HG02642 (cell line): ENCODE results near the gene CD81.

Source experiments
- ATAC-seq: cut with Tn5 transposase; IDR thresholded peaks from one replicate; pipeline ENCODE4 v1.9.1; 2021; ENCODE audit warnings: mild to moderate bottlenecking; ENCODE audit not compliant: unreplicated experiment, poor library complexity

The CD81 gene

DNA sequence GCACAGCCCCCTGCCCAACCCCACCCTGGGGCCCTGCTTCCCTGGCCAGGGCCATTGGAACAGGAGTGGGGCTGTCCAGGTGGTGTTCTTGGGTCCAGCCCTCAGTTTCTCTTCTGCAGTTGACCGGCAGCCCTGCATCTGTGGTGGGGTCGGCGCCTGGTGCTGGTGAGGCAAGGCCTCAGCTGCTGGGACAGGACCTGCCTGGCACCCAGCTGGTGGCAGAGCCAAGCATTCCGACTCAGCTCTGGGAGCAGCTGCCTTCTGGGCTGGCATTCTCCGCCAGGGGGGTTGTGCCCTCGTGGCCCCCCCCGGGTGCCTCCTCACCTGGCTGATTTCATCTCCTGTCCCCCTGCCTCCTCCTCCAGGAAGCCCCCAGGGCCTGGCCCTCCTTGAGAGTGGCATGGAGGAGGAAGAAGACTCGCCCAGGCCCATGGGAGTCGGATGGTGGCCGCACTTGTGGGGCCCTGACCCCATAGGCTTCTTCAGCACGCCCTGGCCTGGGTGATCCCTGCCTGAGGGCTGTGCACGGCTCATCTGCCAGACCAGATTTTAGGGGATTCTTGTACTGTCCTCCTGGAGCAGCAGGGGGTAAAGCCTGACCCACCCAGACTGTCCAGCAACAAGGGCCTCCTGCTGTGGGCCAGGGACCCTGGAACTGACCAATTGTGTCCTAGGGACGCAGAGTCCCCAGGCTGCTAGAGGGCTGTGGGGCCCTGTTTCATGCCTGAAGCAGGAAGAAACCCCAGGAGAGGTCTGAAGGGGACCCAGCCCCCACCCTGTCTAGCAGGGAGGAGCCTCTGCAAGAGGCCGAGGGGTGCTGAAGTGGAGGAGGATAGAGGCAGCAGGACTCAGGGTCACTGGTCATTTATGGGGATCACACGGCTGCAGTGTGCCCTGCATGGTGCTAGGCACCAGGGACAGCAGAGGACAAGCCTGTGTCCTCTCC lies 11.6 kb downstream of the CD81 start:
- no peak for ATAC-seq

DNA sequence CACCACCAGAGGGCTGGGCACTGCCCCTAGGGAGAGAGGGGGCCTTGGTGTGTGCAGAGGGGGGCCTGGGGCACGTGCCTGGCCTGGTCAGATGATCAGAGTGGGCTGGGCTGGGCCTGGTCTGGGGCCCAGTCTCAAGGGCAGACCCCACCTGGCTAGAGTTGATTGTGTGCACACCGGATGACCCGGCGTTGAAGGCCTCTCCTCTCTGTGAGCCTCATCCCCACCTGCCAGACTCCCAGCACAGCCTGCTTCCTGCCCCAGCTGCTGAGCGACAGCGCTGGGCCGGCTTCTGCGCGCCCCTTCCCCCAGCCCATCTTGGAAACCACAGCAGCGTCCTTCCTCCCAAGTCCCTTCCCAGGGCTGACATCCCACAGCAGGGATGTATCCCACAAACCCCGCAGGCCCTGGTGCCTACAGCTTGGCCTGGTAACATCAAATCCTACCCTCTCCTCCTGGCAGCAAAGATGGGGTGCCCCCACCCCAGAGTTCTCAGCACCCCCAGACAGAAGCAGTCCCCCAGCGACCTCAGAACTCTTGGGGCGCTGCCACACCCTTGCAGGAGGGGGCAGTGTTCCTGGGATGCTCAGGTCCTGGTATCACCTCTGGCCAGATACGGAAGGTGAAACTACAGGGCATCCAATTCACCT lies 12.4 kb downstream of the CD81 start:
- no peak for ATAC-seq

DNA sequence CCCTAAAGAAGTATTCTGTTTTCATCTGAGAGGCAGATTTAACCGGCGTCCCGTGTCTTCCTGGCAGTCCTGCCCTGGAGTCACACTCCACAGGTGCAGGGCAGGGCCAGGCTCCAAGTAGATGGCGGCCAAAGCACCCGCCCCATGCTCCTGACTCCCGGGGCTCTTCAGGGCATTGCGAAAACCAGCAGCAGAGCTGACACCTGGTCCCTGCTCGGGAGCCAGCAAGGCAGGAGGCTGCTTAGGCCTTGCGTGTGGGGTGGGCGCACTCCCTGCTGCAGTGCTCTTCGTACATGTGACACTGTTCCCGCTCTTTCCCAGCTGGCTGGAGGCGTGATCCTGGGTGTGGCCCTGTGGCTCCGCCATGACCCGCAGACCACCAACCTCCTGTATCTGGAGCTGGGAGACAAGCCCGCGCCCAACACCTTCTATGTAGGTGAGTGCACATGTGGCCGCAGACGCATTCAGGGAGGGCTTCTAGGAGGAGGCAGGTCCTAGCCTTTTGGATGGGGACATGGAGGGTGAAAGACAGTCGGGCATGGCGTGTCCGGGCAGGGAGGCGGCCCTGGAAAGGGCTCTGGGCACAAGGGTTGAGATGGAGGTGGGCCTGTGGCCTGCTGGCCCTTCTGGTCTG lies 13.1 kb downstream of the CD81 start:
- no peak for ATAC-seq

DNA sequence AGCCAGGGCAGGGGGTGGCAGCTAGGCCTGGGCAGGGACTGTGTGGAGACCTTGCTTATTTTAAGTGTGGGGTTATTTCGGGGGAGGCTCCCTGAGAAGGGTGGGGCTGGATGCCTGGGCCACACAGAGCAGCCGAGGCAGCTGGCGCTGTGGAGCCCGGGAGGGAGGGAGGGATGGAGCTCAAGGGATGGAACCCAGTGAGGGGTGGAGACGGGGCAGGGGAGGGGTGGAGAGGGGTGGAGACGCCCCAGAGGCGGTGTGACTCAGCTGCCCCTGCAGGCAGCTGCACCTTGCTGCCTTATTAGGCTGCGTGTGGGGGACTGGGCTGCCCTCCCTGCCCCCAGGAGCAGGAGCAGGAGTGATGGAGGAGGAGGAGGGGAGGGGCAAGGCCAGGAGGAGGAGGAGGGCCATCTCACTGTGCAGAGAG lies 13.6 kb downstream of the CD81 start:
- no peak for ATAC-seq

DNA sequence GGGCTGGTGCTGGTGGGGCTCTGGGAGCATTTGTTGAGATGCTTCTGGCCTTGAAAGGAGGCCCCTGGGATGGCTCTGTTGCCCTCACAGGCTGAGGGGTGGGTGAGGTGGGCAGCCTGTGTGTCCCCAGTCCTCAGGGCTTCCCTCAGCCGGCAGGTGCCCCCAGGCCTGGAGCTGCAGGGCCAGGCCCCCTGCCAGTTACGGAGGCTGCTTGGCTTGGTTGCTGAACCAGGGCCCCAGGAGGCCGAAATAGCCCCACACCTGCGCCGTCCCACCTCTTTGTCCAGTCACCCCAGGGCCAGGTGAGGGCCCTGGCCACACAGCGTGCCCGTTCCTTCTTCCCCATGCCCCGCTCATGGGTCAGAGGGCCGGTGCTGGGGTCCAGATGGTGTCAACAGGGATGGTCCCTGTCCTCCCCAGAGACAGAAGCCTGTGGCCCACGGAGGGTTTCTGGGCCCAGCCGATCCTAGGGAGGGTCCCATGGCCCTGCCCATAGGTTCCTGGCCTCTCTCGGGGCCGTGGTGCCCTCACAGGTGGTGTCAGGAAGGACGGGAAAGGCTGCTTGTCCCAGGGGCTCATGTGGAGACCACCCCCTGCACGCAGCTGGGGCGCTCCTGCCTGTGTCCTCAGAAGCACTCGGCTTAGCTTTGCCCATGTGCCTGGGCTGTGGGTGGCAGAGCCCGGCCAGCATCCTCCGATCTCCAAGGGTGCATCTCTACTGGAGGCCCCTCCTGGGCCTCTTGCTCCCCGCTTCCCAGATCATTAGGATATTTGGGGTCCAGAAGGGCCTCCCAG lies 14.3 kb downstream of the CD81 start:
- ATAC-seq: no peak

DNA sequence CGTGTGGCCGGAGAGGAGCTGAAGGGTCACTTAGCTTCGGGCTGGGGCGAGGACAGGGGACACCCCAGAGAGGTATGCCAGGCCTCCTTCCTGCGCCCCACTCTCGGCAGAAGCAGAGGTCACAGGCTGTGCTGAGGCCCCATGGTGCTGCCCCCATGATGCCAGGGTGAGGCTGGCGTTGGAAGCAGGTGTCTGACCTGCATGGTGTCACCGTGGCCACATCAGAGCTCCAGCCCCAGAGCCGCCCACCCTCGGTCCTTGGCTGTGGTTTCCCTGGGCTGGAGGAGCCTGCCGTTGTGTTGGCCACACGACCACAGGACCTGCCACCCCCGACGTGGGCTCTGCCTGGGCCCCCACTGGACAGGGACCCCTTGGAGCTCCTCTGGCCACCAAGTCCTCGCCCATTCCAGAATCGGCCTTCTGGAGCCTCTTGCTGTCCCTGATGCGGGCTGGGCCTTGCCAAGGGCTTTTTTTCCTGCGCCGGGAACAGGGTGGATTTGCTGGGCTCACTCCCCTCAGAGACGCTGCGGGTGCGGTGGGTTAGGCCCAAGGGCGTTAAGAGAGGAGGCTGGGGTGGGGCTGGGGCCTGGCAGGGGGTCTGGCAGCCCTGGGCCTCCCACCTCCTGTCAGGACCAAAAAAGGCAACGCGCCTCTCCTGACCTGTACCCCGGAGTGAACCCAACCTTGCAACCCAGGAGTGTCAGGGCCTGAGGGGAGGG lies 15.3 kb downstream of the CD81 start:
- no peak for ATAC-seq

DNA sequence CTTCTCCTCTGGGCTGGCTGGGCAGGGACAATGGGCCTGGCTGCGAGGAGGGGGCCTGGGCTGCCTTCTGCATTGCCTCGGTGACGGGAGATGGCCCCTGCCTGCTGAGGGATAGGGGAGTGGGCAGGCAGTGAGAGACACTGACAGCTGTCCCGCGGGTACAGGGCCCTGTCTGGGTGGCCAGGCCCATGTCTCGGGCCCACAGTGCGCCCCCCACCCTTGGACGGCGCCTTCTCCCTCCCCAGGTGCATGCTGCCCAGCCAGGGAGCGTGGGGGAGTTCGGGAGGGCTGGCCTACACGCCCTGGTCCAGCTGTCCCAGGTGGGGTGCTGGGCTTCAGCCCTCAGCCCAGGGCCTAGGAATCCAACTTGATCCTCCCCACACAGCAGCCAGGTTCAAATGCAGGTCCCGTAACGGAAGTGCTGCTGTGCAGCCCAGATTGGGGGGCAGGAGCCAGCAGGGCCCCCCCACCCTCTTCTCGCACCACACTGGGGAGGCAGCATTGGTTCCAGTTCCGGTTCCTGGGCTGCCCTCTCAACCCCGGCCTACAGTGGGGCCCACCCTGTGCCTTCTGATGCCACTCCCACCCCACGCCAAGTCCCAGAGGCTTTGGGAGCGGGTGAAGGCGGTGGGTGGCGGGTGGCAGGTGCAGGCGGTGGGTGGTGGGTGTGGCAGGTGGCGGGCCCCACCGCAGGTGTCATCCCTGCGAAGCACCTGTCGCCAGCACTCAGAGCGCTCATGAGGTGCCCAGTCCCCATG lies 16.2 kb downstream of the CD81 start:
- ATAC-seq: no peak

DNA sequence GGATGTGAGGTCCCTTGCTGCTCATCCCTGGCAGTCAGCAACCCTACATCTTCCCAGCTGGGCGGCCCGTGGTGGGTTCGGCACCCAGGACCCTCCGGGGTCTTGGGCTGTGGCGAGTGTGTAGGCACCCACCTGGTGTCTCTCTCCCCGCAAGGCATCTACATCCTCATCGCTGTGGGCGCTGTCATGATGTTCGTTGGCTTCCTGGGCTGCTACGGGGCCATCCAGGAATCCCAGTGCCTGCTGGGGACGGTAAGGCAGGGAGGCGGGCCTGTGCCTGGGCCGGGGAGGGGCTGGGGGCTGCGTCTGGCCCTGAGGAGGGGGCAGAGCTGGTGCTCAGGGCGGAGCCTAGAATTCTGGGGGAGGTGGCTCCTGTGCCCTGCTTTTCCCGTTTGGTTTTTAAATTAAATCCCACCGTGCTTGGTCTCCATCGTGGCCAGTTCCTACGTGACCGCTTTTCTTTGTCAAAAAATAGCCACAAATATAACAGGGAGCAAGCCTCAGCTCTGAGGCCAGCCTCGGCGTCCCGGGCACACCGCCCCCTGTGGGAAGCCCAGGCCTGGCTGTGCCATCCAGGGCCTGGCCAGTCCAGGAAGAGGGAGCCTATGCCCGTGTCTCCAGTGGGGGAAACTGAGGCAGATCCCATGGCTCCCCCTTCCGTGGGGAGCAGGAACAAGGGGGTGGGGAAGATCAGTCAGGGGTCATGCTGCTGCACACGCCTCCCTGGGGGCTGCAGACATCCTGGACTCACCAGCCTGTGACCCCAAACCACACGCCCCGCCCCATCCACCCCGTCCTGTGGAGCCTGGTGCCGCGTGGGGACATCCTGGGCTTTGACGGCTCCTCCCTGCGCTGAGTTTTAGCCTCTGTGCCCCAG lies 17.1 kb downstream of the CD81 start:
- no peak for ATAC-seq

DNA sequence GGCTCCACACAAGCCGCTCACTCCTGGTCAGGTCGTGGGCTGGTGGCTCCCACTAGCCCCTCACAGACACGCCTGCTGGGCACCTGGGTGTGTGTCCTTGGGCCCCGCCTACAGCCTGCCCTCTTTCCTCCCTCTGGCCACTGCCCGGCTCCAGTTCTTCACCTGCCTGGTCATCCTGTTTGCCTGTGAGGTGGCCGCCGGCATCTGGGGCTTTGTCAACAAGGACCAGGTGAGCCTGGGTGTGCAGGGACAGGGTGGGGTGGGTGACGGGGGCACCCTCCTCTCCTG lies 17.7 kb downstream of the CD81 start:
- no peak for ATAC-seq

DNA sequence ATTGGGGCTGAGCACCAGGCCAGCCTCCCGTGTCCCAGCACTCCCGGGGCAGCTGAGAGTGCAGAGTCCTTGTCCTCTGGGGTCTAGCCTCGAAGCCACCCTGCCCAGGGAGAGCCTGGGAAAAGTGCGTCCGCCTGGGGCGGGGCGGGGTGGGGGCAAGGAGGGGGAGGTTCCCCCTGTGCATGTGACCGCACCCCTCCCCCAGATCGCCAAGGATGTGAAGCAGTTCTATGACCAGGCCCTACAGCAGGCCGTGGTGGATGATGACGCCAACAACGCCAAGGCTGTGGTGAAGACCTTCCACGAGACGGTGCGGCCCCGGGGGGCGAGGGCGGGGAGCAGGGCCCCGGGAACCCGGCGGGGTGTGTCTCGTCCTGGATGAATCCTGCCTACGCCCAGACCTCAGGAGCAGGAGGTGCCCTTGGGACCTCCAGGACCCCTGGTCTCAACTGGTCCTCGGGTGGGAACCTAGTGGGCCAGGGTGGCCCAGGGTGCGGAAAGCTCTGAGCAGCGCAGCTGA lies 18.2 kb downstream of the CD81 start:
- no peak for ATAC-seq

DNA sequence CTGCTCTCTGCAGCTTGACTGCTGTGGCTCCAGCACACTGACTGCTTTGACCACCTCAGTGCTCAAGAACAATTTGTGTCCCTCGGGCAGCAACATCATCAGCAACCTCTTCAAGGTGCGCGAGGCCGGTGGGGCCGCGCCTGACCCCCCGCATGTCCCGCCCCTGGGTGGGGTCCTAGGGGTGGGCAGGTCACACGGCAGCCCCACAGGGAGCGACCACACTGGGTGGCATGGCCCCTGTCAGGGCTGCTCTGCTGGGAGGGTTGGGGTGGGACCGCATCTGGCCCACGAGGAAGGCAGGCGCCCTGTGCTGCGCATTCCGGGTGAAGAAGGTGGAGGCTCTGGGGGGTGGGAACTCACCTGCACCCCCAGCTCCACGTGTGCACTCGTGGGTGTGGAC lies 18.7 kb downstream of the CD81 start:
- no peak for ATAC-seq

DNA sequence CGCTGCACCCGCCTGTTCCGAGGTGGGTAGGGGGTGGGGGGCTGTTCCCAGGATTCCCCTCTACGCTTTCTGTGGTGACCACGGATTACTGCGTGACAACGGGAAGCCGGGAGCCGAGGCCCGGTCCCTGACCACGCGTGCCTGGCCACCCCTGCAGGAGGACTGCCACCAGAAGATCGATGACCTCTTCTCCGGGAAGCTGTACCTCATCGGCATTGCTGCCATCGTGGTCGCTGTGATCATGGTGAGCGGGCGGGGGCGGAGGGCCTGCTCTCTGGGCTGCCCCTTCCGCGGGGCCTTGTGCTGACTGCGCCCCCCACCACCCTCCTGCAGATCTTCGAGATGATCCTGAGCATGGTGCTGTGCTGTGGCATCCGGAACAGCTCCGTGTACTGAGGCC lies 19.4 kb downstream of the CD81 start:
- no peak for ATAC-seq

DNA sequence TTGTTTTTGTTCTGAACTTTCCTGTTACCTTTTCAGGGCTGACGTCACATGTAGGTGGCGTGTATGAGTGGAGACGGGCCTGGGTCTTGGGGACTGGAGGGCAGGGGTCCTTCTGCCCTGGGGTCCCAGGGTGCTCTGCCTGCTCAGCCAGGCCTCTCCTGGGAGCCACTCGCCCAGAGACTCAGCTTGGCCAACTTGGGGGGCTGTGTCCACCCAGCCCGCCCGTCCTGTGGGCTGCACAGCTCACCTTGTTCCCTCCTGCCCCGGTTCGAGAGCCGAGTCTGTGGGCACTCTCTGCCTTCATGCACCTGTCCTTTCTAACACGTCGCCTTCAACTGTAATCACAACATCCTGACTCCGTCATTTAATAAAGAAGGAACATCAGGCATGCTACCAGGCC lies 19.9 kb downstream of the CD81 start:
- no peak for ATAC-seq

DNA sequence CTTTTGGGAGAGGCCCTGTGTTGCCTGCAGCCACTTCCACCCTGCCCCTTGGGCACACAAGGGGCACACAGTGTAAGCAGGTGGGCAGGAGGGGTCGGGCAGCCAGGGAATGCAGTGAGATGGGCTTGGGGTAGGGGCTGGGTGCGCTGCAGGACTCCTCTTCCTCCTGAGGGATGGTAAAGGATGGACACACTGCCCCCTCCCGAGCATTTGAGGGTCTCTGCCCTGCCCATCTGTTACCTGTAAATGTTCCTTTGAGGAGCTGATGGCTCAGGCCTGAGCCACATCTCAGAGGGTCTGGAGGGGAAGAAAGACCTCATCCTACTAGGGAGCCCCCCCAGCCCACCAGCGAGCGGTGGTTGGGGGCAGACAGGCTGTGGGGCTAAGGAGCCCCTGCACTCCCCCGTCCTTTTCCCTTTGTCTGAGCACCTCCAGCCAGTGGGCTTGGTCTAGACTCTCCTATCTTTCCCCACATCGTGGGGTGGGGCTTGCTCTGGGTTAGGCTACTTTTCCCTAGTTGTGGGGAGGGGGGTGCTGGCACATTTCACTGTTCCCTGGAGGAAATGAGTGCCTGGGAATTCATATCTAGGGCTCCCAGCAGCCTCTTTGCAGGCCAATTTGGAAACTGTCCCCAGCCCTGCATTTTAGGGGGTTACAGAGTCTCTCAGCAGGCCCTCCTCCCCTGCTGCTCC lies 21.7 kb downstream of the CD81 start:
- no peak for ATAC-seq

DNA sequence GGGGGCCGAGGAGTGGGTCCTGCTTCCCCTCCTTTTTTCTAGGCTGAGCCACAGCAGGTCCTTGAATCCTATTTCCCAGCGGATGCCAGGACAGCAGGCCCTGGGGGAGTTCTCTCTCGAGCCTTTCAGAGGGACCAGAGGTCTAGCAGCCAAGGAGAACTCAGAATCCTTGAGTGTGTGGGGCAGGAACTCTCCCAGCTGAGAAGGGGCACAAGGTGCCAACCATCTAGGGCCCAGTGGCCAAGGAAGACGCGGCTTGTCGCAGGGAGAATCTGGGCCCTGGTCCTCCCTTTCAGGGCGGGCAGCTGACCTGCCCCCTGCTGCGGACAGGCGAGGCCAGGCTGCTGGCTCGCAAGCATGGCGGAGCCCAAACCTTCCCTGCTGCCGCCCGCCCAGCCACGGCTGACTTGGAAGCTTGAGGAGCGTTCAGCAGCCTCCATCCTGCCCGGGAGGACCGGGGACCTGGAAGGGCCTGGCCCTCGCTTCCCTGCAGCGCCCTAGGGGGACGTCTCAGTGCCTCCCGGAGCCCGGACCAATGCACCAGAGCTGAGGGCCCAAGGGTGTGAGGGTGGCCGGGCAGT lies 22.5 kb downstream of the CD81 start:
- no peak for ATAC-seq

DNA sequence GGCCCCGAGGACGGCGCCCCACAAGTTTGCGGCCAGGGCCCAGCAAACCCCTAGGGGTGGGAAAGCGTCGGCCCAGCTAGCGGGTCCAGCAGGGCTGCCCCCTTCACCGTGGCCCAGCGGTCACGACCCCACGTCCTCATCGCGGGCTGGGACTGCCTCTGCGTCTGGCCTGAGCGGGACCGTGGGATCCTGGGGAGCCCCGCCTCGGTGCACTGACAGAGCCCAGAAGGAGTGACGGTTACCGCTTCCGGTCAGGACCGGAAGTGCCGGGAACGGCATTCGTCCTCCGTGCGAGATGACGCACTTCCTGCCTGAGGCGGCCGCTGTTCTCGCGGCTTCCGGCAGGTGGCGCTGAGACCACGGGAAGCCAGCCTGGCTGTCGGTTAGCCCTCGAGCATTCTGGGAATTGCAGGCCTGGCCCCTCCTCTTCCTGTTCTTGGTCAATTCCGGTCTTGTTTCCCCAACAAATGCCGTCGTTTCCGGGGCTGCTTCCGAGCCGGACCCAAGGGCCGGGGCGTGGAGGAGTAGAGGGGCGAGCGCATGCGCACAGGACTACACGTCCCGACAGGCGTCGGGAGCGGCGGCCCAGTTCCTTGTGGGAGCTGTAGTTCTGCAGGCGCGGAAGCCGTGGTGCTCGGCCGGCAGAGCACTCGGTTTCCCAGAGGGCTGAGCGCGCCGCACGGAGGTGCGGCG lies 23.1 kb downstream of the CD81 start, which contains the start of gene TSSC4:
Gene TSSC4 (plus strand): TSS at position 682 of the 693 bp plus-strand sequence. CDS start 1,884 bp downstream, outside the sequence.
- peak; percentile 78 for ATAC-seq
